Right lobe of liver (tissue), 4 donors: Measurements from ENCODE around the gene ORMDL1.

ENCODE experiments used
- POLR2A ChIP-seq: fragments of 450-650 bp; IDR thresholded peaks from one replicate; pipeline ENCODE4 v1.6.1; 2017; ENCODE audit warnings: antibody characterized with exemption, mild to moderate bottlenecking
- TF ChIP-seq, protein P1 (sequence below), 4 donors: fragments of 200-600 bp in 3 of 4; fragments of 450-650 bp in 1 of 4; IDR thresholded peaks; one replicate each; pipeline versions ENCODE4 v1.5.1 to v1.8.0; 2016 to 2022; ENCODE audit warnings: antibody characterized with exemption in 4 of 4, mild to moderate bottlenecking in 2 of 4
- donor health status: DM: no; HTN: no; CAD: no.
- donor health status: DM: no; HTN: no; CAD: no.
- donor health status: DM: no; HTN: yes; CAD: no.

DNA sequence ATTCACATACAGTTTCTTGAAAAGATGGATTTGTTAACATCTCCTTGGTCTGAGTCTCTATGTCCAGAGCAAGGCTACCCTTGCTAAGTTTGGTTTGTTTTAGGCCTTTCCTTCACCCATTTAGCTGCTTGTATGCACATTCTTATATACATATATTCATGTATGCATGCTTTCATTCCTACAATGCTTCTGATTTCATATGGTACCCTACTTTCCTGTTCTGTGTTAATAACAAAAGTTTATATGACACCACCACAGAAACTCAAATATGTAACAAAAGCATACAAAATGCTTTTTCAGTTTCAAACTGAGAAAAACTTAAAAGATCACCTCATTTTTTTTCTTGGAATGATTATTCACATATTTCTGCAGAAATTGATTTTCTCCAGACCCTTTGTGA lies 60.9 kb downstream of the ORMDL1 start:
- TF ChIP-seq, protein P1, sequence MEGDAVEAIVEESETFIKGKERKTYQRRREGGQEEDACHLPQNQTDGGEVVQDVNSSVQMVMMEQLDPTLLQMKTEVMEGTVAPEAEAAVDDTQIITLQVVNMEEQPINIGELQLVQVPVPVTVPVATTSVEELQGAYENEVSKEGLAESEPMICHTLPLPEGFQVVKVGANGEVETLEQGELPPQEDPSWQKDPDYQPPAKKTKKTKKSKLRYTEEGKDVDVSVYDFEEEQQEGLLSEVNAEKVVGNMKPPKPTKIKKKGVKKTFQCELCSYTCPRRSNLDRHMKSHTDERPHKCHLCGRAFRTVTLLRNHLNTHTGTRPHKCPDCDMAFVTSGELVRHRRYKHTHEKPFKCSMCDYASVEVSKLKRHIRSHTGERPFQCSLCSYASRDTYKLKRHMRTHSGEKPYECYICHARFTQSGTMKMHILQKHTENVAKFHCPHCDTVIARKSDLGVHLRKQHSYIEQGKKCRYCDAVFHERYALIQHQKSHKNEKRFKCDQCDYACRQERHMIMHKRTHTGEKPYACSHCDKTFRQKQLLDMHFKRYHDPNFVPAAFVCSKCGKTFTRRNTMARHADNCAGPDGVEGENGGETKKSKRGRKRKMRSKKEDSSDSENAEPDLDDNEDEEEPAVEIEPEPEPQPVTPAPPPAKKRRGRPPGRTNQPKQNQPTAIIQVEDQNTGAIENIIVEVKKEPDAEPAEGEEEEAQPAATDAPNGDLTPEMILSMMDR (IDR thresholded peaks at IDR 0.05), result no peak
- no peak for TF ChIP-seq POLR2A
